Nephron progenitor cell (in vitro differentiated cells): Measurements from ENCODE around the gene SLC2A1.
"Not testable (repeated sequence)": the region's sequence is repeated elsewhere in the genome, so short reads cannot be mapped to it uniquely, and the experiment has no call there.

ENCODE experiments used
- DNase-seq: peaks from one replicate; pipeline ENCODE4 v3.0.0; 2021
- H3K27ac Mint-ChIP-seq: 2 replicates; pipeline ENCODE4 v1.8.0; 2021; ENCODE audit warnings: mild to moderate bottlenecking, moderate library complexity, mixed read lengths
- H3K27me3 Mint-ChIP-seq: 2 replicates; pipeline ENCODE4 v1.8.0; 2021; ENCODE audit warnings: mild to moderate bottlenecking, low read depth, mixed read lengths; ENCODE audit not compliant: poor library complexity
- H3K36me3 Mint-ChIP-seq: 2 replicates; pipeline ENCODE4 v1.8.0; 2021; ENCODE audit warnings: low read depth, mixed read lengths
- H3K4me1 Mint-ChIP-seq: 2 replicates; pipeline ENCODE4 v1.8.0; 2021; ENCODE audit warnings: mixed read lengths
- H3K4me3 Mint-ChIP-seq: 2 replicates; pipeline ENCODE4 v1.8.0; 2021; ENCODE audit warnings: mild to moderate bottlenecking, moderate library complexity, mixed read lengths
- H3K9me3 Mint-ChIP-seq: 2 replicates; pipeline ENCODE4 v1.8.0; 2021; ENCODE audit warnings: mild to moderate bottlenecking, moderate library complexity, mixed read lengths
- TF ChIP-seq, protein P1 (sequence below): fragments of 200-600 bp; sonication (generic); IDR thresholded peaks from 2 replicates; pipeline ENCODE4 v1.5.0; 2021; ENCODE audit warnings: antibody characterized with exemption

The SLC2A1 gene

DNA sequence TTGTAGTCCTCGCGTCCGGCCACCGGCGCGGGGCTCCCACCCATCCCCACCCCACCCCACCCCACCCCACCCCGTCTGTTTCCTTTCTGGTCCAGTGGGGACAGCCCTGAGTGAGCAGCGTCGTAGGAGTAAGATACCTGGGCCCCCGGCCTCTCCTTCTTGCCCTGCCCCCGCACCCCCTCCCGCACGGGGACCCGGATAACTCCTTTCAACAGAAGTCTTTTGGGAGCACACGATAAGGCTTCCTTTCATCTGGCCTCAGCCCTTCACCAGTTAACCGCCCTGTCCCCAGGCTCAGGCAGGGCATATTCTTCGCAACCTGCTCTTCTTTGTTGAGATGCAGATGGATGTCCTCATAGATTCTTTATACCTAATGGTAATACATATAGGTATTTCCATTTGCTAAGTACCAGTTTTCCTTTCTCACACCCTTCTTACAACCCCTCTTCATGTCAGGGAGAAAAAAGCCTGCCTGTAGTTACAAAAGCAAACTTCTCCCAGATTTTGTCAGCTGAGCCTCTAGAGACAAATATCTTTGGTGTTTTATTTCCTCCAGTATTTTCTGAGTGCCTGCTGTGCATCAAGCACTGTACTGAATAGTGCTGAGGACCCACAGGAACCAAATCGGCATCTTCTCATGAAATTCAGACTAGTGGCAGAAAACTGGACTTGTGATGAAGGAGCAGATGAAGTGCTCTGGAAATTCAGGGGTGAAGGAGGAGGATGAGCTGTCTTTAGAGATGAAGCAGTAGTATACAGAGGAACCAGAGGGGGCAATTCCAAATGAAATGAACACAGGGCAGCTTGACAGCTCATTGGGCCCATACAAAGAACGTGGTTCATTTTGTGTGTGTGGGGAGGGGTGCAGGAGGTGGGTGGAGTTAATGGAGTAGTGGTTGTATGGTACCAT lies 33.6 kb downstream of the SLC2A1 start:
- Mint-ChIP-seq H3K4me1 (peaks cover 26% of the 10 kb centered on the region), H3K27ac (peak overlapping the region; percentile 84), H3K36me3 (peaks cover 33% of the 10 kb centered on the region), H3K4me3 (peak overlapping the region; percentile 83), H3K27me3 (no peaks in the 10 kb centered on the region), H3K9me3 (no peaks in the 10 kb centered on the region)
- TF ChIP-seq, protein P1, sequence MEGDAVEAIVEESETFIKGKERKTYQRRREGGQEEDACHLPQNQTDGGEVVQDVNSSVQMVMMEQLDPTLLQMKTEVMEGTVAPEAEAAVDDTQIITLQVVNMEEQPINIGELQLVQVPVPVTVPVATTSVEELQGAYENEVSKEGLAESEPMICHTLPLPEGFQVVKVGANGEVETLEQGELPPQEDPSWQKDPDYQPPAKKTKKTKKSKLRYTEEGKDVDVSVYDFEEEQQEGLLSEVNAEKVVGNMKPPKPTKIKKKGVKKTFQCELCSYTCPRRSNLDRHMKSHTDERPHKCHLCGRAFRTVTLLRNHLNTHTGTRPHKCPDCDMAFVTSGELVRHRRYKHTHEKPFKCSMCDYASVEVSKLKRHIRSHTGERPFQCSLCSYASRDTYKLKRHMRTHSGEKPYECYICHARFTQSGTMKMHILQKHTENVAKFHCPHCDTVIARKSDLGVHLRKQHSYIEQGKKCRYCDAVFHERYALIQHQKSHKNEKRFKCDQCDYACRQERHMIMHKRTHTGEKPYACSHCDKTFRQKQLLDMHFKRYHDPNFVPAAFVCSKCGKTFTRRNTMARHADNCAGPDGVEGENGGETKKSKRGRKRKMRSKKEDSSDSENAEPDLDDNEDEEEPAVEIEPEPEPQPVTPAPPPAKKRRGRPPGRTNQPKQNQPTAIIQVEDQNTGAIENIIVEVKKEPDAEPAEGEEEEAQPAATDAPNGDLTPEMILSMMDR, result no peak
- no peak for DNase-seq

DNA sequence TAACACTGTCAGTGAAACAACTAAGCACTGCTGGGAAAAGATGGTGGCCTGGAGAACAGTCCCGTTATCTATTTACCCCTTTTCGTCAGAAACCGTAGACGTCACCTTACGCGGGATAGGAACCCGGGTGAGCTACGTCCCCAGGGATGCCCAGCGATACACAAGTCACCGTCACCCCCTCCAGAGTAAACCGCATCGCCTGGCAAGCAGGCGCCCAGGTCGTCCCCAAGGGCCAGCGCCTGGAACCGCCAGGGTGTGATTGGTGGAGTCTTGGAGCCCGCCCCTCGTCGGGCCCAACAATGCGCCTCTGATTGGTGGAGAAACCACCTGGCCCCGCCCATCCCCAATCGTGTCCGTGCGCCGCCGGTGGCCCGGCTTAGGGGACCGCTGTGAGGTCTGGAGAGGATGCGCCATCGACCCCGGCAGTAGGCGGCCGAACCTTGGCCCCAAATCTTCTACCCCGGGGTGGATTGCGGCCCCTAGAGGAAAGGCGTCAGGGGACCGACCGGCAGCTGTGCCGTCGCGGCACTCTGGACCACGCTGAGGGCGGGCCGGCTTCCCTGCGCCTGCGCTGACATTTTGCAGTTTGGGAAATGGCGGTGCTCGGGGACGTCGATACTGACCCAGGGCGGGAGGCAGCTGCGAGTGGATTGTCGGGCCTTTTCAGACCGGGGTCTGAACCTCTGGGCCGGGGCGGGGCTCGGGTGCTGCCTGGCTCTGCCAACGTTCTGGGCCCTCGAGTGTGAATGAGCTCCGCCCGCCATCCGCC lies 34.4 kb downstream of the SLC2A1 start:
- Mint-ChIP-seq H3K4me3 (peak overlapping the region; percentile 83), H3K27ac (peak overlapping the region; percentile 90), H3K27me3 (peaks cover 3% of the 10 kb centered on the region), H3K4me1 (peaks cover 26% of the 10 kb centered on the region), H3K36me3 (peaks cover 26% of the 10 kb centered on the region), H3K9me3 (no peaks in the 10 kb centered on the region)
- peak; percentile 96 for DNase-seq
- TF ChIP-seq, protein P1, result no peak

DNA sequence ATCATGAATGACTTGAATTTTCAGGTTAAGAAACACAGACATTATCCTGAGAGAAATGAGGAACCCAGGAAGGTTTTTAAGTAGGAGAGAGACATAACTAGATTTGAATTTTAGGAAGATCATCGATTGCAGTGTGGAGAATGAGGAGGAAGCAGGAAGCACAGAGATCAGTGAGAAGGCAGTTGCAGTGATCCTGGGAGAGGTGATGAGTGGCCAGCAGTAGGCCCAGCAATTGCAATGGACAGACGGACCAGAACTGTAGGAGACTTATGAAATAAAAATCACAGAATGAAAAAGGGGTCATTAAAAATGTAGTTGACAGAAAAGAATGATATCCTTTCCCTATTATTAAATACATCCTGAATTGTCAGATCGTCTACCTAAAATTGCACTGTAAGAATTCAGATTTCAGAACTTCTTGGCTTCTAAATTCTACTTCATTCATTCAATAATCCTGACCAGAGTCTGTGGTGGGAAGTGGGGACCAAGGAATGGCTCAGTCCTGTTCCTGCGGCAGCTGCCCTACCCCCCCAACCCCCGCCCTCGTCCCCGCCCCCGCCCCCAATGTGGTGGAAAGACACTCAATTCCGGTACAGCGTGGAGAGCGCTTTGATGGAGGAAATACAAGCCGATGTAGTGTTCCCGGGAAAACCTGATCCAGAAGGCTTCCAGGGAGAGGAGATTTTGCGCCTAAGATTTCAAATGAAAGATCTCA lies 35.1 kb downstream of the SLC2A1 start:
- Mint-ChIP-seq H3K4me1 (peaks cover 26% of the 10 kb centered on the region), H3K9me3 (peaks cover under 1% of the 10 kb centered on the region), H3K27ac (peak overlapping the region; percentile 90), H3K36me3 (peaks cover 18% of the 10 kb centered on the region), H3K27me3 (peaks cover 3% of the 10 kb centered on the region), H3K4me3 (peak overlapping the region; percentile 83)
- peak; percentile 21 for DNase-seq
- TF ChIP-seq, protein P1, result no peak

DNA sequence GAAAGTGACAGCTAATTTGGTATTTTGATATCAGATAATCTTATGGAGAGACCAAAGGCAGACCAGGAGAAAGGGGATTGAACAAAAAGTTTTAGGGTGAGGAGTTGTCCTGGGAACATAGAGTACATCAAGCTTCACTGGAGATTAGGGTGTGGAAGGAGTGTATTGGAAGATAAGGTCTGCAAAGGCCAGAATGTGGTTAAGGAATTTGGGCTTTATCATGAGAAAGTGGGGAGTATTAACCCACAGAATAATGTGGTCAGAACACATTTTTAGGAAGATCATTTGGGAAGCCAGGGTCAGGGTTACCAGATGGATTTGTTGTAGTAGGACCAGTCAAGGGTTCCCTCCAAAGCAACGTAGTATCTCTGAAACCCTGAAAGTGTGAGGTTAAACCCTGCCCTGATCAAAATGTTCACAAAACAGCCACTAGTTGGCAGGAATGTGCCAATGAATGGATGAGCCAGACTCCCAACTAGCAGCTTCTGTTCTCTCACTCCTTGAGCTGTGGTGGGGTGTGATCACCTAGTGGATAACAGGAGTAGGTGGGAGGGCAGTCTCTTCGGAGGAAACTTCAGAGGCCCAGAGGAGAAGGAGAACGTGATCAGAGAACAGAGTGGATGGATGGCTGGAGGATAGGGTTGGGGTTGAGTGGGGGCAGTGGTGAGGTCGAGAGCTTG lies 35.8 kb downstream of the SLC2A1 start:
- H3K36me3 Mint-ChIP-seq, result peaks cover 11% of the 10 kb centered on the region
- TF ChIP-seq, protein P1, result peak; percentile 60
- H3K27ac Mint-ChIP-seq, result peak overlapping the region; percentile 19
- H3K4me1 Mint-ChIP-seq, result peaks cover 26% of the 10 kb centered on the region
- peaks cover 3% of the 10 kb centered on the region for H3K27me3 Mint-ChIP-seq
- DNase-seq, result peak; percentile 38
- peak overlapping the region; percentile 83 for H3K4me3 Mint-ChIP-seq
- peaks cover 6% of the 10 kb centered on the region for H3K9me3 Mint-ChIP-seq

DNA sequence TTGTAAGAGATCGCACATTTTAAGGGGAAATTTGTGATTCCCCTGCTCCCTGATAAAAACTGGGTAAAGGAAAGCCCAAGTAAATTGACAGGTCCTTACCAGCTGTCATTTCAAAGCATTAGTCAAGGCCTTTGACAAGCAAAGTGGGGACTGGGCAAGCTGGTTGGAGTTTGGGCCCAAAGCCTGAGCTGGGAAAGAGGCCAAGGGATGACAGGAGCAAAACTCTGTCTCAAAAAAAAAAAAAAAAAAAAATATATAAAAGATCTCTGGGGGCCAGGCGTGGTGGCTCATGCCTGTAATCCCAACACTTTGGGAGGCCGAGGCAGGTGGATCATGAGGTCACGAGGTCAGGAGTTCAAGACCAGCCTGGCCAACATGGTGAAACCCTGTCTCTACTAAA lies 36.9 kb downstream of the SLC2A1 start:
- Mint-ChIP-seq H3K27ac (no peak overlapping the region), H3K9me3 (peaks cover 12% of the 10 kb centered on the region), H3K36me3 (peaks cover under 1% of the 10 kb centered on the region), H3K4me1 (peaks cover 26% of the 10 kb centered on the region), H3K27me3 (peaks cover 3% of the 10 kb centered on the region), H3K4me3 (no peak overlapping the region)
- no peak for DNase-seq
- TF ChIP-seq, protein P1, result no peak

DNA sequence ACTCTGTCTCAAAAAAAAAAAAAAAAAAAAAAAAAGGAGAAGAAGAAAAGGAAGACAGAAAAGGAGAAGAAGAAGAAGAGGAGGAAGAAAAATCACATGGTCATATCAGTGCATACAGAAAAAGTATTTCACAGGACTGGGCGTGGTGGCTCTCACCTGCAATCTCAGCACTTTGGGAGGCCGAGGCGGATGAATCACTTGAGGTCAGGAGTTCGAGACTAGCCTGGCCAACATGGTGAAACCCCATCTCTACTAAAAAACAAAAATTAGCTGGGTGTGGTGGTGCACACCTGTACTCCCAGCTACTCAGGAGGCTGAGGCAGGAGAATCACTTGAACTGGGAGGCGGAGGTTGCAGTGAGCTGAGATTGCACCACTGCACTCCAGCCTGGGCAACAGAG lies 39.0 kb downstream of the SLC2A1 start:
- H3K4me1 Mint-ChIP-seq, result peaks cover 18% of the 10 kb centered on the region
- H3K27me3 Mint-ChIP-seq, DNase-seq, H3K36me3 Mint-ChIP-seq, H3K27ac Mint-ChIP-seq, H3K4me3 Mint-ChIP-seq: not testable (repeated sequence)
- H3K9me3 Mint-ChIP-seq, result peaks cover 30% of the 10 kb centered on the region
